Lower lobe of right lung (tissue), 2 donors: ENCODE data around the gene VIM. TPM values are rescaled to one million over a fixed set of nuclear protein-coding genes. Genes with fewer than 3 reads are reported as not detected.
"Not testable (repeated sequence)": the region's sequence is repeated elsewhere in the genome, so short reads cannot be mapped to it uniquely, and the experiment has no call there.

Source experiments
- ATAC-seq, 2 donors: fragments of 200-7000 bp; cut with Tn5 transposase; one replicate each; pipeline ENCODE4 v1.9.1; 2020 to 2022; ENCODE audit warnings: mild to moderate bottlenecking in 2 of 2, moderate library complexity in 2 of 2
- DNase-seq: peaks from one replicate; pipeline ENCODE4 v3.0.0-alpha.2; 2020
- H3K27ac ChIP-seq: fragments of 200-600 bp; one replicate; pipeline ENCODE4 v1.8.0; 2022
- H3K27me3 ChIP-seq: fragments of 200-600 bp; one replicate; pipeline ENCODE4 v1.8.0; 2022; ENCODE audit warnings: low read depth
- H3K36me3 ChIP-seq: fragments of 200-600 bp; one replicate; pipeline ENCODE4 v1.8.0; 2022; ENCODE audit warnings: mild to moderate bottlenecking
- H3K4me1 ChIP-seq: fragments of 200-600 bp; one replicate; pipeline ENCODE4 v1.8.0; 2022
- H3K4me3 ChIP-seq: fragments of 200-600 bp; one replicate; pipeline ENCODE4 v1.8.0; 2022; ENCODE audit warnings: mild to moderate bottlenecking
- H3K9me3 ChIP-seq: fragments of 200-600 bp; one replicate; pipeline ENCODE4 v1.8.0; 2022
- CTCF ChIP-seq: fragments of 200-600 bp; IDR thresholded peaks from one replicate; pipeline ENCODE4 v1.8.0; 2022; ENCODE audit warnings: antibody characterized with exemption, mild to moderate bottlenecking
- intact Hi-C: fragments of 100-400 bp; cut with DNase I; formaldehyde crosslinking; loops from one replicate; pipeline ENCODE4 v1.11.0; 2022
- total RNA-seq: library from RNA; stranded (reverse); fragmentation: NEBNext Ultra II Directional; extraction: Animal tissue kit (Norgen Biotek cat#: 25700); gene quantifications from one replicate; pipeline ENCODE4 v1.2.1, GENCODE V29; 2021
- donor health status: DM: no; HTN: yes; CAD: no; lungs with severe emphysema.

Gene VIM
- total RNA-seq, 1 donor from 2014 or later, result 1,797 TPM

GRCh38 chr10:17262502-17262901, 34.5 kb downstream of the VIM start:
- H3K27ac ChIP-seq, result no peak overlapping the region
- TF ChIP-seq CTCF, result no peak
- no peaks in the 10 kb centered on the region for H3K4me1 ChIP-seq
- no peak for ATAC-seq
- peaks cover 26% of the 10 kb centered on the region for H3K9me3 ChIP-seq
- H3K36me3 ChIP-seq, result no peaks in the 10 kb centered on the region
- no peak for DNase-seq
- intact Hi-C loops, result no loop called here
- no peak overlapping the region for H3K4me3 ChIP-seq
- H3K27me3 ChIP-seq, result peaks cover 4% of the 10 kb centered on the region

GRCh38 chr10:17263580-17263979, 35.5 kb downstream of the VIM start:
- Histone ChIP-seq H3K36me3 (no peaks in the 10 kb centered on the region), H3K27ac (no peak overlapping the region), H3K27me3 (peaks cover 4% of the 10 kb centered on the region), H3K4me3 (no peak overlapping the region), H3K9me3 (peaks cover 26% of the 10 kb centered on the region), H3K4me1 (no peaks in the 10 kb centered on the region)
- ATAC-seq (no peak), DNase-seq (no peak)
- no peak for TF ChIP-seq CTCF
- intact Hi-C loops, result no loop called here

GRCh38 chr10:17265468-17265867, 37.4 kb downstream of the VIM start:
- Histone ChIP-seq H3K27ac (no peak overlapping the region), H3K27me3 (peaks cover 4% of the 10 kb centered on the region), H3K4me1 (no peaks in the 10 kb centered on the region), H3K4me3 (no peak overlapping the region), H3K9me3 (peaks cover 26% of the 10 kb centered on the region), H3K36me3 (no peaks in the 10 kb centered on the region)
- ATAC-seq, result no peak
- no peak for TF ChIP-seq CTCF
- no peak for DNase-seq
- intact Hi-C loops, result no loop called here

- H3K36me3 ChIP-seq, DNase-seq, ATAC-seq, H3K4me3 ChIP-seq, H3K4me1 ChIP-seq, H3K27me3 ChIP-seq, H3K27ac ChIP-seq, intact Hi-C loops: not testable (repeated sequence)
- peaks cover 24% of the 10 kb centered on the region for H3K9me3 ChIP-seq
These were observed 38.5 kb downstream of the VIM start for GRCh38 chr10:17266549-17266948.

GRCh38 chr10:17272648-17273047, 44.6 kb downstream of the VIM start:
- ATAC-seq, result no peak
- intact Hi-C loops, result no loop called here
- no peak for TF ChIP-seq CTCF
- Histone ChIP-seq H3K36me3 (no peaks in the 10 kb centered on the region), H3K27ac (no peak overlapping the region), H3K9me3 (no peaks in the 10 kb centered on the region), H3K4me1 (no peaks in the 10 kb centered on the region), H3K4me3 (no peak overlapping the region), H3K27me3 (no peaks in the 10 kb centered on the region)
- DNase-seq, result no peak

GRCh38 chr10:17273403-17273802, 45.4 kb downstream of the VIM start:
- no peaks in the 10 kb centered on the region for H3K27me3 ChIP-seq
- intact Hi-C loops, result no loop called here
- no peak overlapping the region for H3K4me3 ChIP-seq
- no peaks in the 10 kb centered on the region for H3K36me3 ChIP-seq
- no peak for TF ChIP-seq CTCF
- no peak for ATAC-seq
- H3K9me3 ChIP-seq, result no peaks in the 10 kb centered on the region
- no peak for DNase-seq
- no peaks in the 10 kb centered on the region for H3K4me1 ChIP-seq
- H3K27ac ChIP-seq, result no peak overlapping the region
